ENCODE results near the gene CIAO2A.
"Not testable (repeated sequence)": the region's sequence is repeated elsewhere in the genome, so short reads cannot be mapped to it uniquely, and the experiment has no call there.

Gene CIAO2A

GRCh38 chr15:64111679-64112050 lies 18.0 kb upstream of the CIAO2A start:
- DNase-seq, result no peak

GRCh38 chr15:64110950-64111678 lies 17.5 kb upstream of the CIAO2A start:
- peak; percentile 16 for DNase-seq

- not testable (repeated sequence) for DNase-seq
Observed at GRCh38 chr15:64110108-64110701, 16.6 kb upstream of the CIAO2A start.

- DNase-seq, result no peak
Observed at GRCh38 chr15:64107337-64107736, 13.7 kb upstream of the CIAO2A start.

GRCh38 chr15:64105113-64105704 lies 11.6 kb upstream of the CIAO2A start:
- no peak for DNase-seq

DNA sequence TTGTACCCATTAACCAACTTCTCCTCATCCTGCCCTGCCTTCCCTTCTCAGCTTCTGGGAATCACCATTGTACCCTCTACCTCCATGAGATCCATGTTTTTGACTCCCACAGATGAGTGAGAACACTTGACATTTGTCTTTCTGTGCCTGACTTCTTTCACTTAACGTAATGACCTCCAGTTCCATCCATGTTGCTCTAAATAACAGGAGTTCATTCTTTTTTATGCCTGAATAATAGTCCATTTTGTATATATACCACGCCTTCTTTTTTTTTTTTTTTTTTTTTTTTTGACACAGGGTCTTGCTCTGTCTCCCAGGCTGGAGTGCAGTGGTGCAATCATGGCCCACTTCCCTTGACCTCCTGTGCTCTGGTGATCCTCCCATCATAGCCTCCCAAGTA lies 8.9 kb upstream of the CIAO2A start:
- DNase-seq, result no peak

DNA sequence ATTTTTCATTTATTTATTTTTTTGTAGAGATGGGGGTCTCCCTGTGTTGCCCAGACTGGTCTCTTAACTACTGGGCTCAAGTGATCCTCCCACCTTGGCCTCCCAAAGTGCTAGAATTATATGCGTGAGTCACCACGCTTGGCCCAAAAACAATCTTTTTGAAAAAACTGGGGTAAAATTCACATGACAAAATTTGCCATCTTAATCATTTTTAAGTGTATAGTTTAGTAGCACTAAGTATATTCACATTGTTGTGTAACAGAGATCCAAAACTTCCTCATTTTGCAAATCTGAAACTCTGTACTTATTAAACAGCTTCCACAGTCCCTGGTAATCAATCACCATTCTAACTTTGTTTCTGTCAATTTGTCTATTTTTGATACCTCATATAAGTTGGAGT lies 7.3 kb upstream of the CIAO2A start:
- no peak for DNase-seq

GRCh38 chr15:64099379-64099778 lies 5.7 kb upstream of the CIAO2A start:
- no peak for DNase-seq

DNA sequence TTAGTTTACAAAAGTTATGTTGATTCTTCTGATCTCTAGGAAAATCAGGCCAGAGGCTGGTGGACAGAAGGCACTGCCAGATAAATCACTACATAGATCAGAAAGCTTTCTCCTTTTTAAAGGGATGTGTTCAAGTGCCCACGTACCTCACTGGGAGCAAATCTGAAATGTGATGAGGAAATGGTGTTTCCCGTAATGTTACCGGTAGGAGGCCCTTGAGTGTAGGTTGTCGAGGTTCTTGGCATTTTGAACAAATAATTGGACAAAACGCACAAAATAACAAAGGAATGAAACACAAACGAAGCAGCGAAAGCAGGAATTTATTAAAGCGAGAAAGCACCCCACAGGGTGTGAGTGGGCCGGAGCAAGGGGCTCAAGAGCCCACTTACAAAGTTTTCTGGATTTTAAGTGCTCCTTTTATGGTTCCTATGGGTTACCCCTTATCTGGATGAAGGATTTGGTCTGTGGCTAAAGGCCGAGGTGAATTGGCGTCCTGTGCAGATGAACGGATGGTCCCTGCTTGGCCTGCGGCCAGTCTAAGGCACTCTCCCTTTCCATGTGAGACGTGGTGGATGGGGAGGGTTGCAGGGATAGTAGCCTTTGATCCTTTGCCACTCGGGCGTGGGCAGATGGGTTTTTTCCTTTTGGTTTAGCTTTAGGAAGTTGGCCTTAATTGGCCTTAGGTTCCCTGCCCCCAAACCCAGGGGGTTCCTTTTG lies 3.2 kb upstream of the CIAO2A start:
- peak; percentile 23 for DNase-seq

DNA sequence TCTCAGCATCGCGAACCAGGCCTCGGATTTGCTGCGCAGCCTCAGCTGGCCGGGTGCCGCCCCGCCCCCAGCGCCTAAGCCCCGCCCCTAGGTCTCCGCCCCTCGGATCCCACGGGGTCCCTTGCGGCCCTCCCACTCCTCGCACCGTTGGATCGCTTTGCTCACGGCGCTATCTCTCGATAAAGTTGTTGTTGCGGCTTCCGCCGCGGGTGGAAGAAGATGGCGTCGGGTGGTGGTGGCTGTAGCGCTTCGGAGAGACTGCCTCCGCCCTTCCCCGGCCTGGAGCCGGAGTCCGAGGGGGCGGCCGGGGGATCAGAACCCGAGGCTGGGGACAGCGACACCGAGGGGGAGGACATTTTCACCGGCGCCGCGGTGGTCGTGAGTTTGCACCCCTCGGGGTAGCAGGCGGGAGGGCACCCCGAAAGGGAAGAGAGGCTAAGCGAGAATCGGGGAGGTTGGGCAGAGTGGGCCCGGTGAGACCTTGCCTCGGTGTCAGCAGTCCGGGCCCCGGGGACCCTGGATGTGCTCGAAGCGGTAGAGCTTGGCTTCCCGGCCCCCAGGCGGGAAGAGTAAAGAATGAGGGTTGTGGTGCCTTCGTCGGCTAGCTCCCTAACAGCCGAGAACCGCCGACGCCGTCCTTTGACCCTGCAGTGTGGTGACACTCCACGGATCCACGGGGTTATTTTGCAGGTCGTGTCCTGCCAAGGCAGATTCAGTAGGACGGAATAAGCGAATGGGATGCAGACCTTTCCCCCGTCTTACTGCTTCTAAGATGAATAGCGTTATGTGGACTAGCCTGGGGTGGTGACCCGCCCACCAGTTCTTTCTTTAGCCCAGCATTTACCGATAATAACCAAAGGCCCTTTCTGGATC lies 2.4 kb upstream of the CIAO2A start, which contains the start of gene SNX1:
TSS of gene SNX1 (plus strand) at position 188 of the 873 bp plus-strand sequence. CDS start at position 220, 32 bp downstream.
- peak; percentile 98 for DNase-seq

DNA sequence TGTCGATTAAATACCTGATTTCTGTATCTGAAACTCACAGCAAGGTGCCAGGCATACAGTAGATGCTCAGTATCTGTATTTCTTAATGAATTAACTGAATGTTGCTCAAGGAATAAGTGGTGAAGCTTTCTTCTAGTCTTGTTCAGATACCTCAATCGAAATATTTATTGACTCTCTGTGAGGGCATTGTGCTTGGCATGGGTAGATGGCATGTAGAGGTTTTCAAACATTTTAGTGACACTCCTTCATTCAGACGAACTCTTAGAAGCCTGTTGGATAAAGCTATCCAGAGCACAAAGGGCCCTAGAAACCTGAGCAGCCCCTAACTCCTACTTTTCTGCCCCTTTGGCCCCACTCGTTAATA lies 1.8 kb upstream of the CIAO2A start:
- DNase-seq, result no peak

GRCh38 chr15:64092864-64093626 lies 593 bp downstream of the CIAO2A start:
- DNase-seq, result peak; percentile 41

DNA sequence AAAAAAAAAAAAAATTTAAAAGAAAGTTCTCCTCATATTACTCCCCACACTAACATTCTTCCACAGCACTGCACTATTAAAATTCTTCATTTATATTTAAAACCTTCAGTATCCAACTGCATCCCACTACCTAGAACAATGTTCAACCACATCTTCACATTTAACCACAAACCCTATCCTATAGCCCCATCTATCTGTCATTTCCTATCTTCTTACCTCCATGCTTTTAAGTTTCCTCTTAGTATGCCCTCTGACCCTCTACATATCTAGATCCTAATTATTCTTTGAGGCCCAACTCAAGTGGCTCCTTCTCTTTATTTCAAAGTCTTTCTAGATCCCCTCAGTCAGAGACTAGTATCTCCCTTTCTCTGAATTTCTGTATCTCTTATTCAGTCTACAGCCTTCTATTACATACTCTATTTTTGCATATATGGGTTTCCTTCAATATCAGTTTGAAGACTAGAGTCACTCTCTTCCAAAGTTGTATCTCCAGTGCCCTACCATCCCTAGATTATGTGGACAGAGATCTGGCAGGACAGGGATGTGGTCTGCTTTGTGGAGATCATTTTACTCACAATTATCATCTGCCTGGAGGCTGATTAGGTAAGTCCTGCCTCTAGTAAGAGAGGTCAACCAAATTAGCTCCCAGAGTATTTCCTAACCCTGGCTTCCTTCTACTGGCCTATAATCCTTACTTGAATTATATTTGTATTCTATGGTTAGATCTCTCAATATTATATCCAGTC lies 1.4 kb downstream of the CIAO2A start:
- peak; percentile 48 for DNase-seq

DNA sequence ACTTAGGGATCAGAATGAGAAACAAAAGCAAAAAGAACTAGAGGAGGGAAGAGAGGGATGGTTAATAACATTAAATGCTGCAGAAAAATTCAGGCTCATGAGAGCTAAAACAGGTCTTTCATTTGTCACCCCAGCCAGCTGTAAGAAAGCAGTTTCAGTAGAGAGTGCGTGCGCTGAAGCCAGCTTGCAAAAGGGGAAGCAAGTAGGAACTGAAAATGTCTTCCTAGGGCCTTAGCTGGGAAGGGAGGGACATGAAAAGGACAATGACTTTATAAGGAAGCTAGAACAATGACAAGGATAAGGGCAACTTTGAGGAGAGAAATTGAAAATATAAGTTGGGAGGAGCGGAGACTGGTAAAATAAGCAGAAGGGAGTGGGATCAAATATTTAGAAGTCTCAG lies 3.1 kb downstream of the CIAO2A start:
- no peak for DNase-seq

DNA sequence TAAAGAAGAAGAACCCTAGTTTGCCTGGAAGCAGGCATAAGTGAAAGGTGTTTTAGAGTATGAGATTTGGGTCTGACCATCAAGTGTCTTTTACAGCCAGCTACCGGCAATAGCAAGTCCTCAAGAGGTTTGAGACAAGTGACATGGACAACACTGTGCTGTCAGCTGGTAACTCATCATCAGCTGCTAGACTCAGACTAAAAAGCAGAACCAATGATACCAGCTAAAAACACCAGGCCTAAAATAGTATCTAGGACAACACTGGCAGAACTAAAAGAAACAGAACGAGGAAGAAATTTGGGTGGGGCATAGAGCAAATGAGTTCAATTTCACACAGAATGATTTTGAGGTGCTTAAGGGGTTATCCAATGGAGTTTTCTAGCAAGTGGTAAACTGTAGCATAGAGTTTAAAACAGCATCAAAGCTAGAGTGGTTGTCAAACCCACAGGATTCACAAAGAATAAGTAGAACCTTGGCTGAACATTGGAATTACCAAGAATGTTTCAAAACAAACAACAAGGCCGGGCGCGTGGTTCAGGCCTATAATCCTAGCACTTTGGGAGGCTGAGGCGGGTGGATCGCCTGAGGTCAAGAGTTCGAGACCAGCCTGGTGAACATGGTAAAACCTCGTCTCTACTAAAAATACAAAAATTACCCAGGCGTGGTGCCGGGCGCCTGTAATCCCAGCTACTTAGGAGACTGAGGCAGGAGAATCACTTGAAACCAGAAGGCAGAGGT lies 3.9 kb downstream of the CIAO2A start:
- DNase-seq, result peak; percentile 10

- DNase-seq, result no peak
Observed at GRCh38 chr15:64082757-64083156, 10.9 kb downstream of the CIAO2A start.

- DNase-seq, result not testable (repeated sequence)
Observed at GRCh38 chr15:64073496-64073895, 20.1 kb downstream of the CIAO2A start.

DNA sequence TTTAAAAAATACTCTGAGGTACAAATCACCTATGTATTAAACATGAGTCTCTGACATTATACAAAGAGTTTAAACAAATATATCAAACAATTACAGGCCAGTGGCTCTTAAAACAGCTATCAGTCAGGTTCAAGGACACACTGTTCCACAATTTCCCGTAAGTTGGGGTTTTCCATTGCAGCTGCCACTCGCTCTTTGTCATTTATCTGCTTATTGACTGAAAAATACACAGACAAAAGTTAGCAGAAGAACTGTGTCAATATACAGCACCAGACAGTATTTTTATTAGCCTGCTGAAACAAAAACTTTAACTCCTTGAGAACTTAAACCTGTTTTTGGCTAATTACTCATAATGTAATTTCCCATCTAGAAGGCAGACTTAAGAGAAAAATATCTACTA lies 20.8 kb downstream of the CIAO2A start:
- DNase-seq, result no peak

DNA sequence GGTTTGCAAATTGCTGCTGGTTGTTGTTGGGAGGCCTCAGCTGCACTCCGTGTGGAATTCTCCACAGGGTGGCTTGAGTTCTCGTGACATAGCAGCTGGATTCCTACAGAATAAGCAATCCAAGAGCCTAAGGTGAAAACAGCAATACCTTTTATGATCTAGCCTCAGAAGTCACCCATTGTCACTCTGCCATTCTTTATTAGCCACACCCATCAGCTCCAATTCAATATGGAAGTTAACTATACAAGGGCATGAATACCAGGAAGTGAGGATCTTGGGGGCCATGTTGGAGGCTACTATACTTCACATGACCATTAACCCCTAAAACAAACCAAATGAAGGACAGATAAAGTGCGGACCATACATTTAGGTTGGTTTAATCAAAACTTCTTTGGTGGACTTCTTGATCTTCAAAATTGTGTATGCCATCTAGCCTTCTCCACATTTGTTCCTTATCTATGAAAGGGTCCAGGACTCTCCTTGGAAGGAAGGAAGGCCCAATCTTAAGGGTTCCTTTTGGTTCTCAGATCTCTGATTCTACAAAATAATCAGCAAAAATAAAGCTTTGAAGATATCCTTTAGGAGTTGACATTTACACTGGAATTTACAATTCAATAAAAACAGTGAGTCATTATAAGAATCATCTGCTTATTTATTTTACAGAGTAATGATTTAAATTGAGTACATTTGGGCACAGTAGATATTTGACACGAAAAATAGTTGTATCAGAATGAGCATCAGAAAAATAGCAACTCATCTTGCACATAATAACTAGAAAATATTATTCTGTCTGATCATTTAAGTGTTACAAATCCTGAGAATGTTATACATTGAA lies 21.5 kb downstream of the CIAO2A start:
- no peak for DNase-seq

Data from CD4-positive, alpha-beta T cell treated with Interleukin-21 for 1 hour (primary cell).